Caki2 (cell line): ENCODE results near the gene CH25H. TPM values are rescaled to one million over a fixed set of nuclear protein-coding genes. Genes with fewer than 3 reads are reported as not detected.
"Not testable (repeated sequence)": the region's sequence is repeated elsewhere in the genome, so short reads cannot be mapped to it uniquely, and the experiment has no call there.

Experiments
- DNase-seq: peaks from one replicate; pipeline ENCODE4 v3.0.0-alpha.2; 2015; ENCODE audit warnings: low read depth
- in situ Hi-C: cut with HindIII; loops from 2 replicates; pipeline ENCODE4 v1.10.0; 2016; ENCODE audit warnings: low sequenced_read_pairs, low pct_unique_long_range_greater_than_20kb, mixed read lengths
- total RNA-seq: library from RNA; depleted of rRNA; stranded (reverse); fragments of >200 nt; shearing (Covaris generic); gene quantifications from 2 replicates; pipeline ENCODE4 v1.2.3, GENCODE V29; 2014; ENCODE audit warnings: low replicate concordance

CH25H gene
- total RNA-seq, 1 experiment from 2014 or later = not detected

DNA sequence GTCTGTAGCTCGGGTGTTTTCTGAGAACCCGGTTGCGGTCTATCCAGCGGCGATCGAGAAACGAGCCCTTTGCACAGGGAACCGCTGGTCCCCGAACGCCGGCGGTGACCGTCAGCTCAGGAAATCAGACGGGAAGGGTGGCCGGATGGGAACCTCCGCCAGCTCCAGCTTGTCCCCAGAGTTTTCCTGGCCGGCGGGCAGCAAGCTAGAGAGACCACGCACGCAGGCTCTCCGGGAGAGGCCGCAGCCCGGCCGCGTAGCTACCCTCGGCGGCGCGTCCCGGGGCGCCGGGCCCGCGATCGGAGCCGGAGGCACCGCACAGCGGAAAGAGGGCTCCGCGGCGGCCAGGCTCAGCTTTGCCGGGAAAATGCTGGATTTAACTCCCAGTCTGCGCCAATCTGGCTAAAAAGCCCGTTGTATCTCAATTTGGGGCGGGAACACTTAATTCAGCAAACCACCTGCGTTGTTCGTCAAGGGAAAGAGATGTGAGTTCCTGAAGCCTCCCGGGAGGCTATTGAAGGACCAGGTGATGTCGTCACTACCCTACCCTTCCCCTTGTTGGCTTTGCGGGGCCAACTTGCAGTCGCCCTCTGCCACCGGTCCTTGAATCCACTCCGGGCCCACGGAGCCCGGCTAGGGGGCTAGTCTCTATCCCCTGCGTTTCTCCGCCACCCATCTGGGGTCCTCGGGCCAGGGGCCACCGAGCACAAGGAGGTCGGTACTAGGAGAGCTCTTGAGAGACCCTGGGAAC lies 859 bp upstream of the CH25H start:
- in situ Hi-C loops = loop anchor here (25.0 kb wide), 1 partner anchor 196 kb away; no protein-coding TSS in a partner anchor
- DNase-seq = no peak

DNA sequence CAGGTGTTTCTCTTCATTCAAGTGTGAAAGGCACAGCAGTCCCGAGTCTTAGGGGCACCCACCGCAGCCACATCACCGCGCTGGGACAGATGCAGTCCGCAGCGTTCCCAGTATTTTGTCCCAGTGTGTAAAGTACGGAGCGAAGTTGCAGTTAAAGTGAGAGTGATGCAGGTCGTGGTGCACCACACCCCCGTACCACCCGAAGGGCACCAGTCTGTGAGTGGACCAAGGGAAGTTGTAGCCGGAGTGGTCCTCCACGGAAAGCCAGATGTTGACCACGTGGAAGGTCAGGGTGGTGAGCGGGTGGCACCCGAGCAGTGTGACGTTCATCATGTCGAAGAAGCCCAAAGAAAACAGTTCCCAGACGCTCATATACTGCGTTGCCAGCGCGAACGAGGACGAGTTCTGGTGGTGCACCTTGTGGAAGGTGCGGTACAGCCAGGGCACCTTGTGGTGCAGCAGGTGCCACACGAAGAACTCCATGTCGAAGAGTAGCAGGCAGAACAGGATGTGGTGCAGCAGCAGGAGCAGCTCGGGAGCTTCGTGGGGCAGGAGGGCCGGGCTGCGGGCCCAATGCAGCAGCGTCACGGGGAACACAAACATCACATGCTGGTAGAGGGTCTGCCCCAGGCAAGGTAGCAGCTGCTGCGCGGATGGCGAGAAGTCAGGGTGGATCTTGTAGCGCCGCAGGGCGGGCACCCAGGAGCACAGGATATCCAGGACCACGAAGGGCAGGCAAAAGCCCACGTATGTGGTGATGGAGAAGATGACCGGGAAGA lies 526 bp downstream of the CH25H start:
- in situ Hi-C loops = loop anchor here (25.0 kb wide), 1 partner anchor 194 kb away; no protein-coding TSS in a partner anchor
- DNase-seq = no peak

- in situ Hi-C loops = loop anchor here (25.0 kb wide), 1 partner anchor 192 kb away; no protein-coding TSS in a partner anchor
- no peak for DNase-seq
Measured at GRCh38 chr10:89204621-89205185, 2.4 kb downstream of the CH25H start.

GRCh38 chr10:89203237-89203636 lies 3.9 kb downstream of the CH25H start:
- in situ Hi-C loops = loop anchor here (25.0 kb wide), 1 partner anchor 191 kb away; no protein-coding TSS in a partner anchor
- no peak for DNase-seq

DNA sequence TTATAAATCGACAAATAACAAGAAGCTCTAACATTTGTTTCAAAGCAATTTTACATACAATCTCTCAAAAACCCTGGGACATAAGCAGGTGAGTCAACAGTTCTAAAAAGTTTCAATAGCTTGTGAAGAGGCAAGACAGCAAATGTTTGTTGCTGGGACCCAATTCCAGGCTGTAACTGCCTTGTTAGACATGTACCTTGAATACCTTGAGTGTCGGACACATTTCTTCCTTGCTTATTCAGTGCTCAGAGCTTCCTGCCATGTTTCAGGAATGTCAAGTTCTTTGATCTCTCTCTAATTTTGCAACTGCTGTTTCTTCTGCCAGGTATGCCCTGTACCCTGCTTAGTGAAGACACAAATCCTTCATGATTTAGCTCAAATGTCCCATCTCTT lies 5.1 kb downstream of the CH25H start:
- in situ Hi-C loops = loop anchor here (25.0 kb wide), 1 partner anchor 190 kb away; no protein-coding TSS in a partner anchor
- no peak for DNase-seq

- in situ Hi-C loops = loop anchor here (25.0 kb wide), 1 partner anchor 189 kb away; no protein-coding TSS in a partner anchor
- DNase-seq = peak; percentile 8
Measured at GRCh38 chr10:89201345-89202032, 5.6 kb downstream of the CH25H start.

DNA sequence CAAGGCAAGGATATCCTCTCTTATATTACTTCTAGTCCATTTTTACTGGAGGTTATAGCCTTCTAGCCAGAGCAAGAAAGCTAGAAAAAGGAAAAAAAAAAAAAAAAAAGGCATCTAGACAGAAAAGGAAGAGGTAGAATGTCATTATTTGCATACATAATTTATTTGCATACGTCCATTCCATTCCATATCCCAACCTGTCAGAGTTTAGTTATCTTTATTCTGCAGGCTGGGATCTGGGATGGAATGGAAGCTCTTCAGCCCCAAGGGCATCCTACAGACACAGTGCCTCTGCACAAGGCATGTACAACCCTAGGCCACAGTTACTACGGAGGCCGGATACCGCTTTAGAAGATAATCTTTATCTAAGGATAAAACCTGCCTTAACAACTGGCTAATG lies 9.6 kb downstream of the CH25H start:
- no peak for DNase-seq
- in situ Hi-C loops = no loop called here

DNA sequence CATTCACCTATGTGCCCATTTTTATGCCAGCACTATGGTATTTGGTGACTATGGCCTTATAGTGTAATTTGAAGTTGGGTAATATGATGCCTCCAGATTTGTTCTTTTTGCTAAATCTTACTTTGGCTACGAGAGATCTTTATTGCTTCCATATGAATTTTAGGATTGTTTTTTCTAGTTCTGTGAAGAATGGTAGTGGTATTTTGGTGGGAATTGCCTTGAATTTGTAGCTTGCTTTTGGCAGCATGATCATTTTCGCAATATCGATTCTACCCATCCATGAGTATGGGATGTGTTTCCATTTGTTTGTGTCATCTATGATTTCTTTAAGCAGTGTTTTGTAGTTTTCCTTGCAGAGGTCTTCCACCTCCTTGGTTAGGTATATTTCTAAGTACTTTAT lies 15.8 kb downstream of the CH25H start:
- in situ Hi-C loops, DNase-seq: not testable (repeated sequence)

DNA sequence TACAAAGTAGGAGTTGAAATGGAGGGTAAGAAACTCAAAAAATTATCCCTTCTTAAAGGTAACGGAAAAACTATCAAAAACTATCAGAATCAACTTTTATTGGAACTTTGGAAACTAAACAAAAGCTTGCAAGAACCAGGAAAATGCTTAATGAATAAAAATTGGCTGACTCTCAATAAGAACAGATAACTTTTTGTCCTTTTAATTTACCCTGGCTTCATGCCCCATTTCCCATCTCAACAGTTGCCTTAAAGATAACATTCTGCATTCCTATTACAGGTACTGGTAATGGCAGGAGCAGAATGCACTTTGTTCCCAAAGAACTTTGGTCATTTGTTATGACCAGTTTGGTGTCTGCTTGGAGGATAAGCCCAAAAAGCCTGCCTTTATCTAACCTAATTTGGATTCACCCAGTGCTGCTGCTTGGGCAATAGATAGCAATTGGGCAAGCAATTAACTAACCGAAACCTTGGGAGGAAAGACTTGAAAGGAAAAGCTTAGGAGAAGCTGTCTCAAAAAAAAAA lies 17.8 kb downstream of the CH25H start:
- in situ Hi-C loops = no loop called here
- no peak for DNase-seq

GRCh38 chr10:89185658-89186057 lies 21.5 kb downstream of the CH25H start:
- in situ Hi-C loops = no loop called here
- DNase-seq = no peak

DNA sequence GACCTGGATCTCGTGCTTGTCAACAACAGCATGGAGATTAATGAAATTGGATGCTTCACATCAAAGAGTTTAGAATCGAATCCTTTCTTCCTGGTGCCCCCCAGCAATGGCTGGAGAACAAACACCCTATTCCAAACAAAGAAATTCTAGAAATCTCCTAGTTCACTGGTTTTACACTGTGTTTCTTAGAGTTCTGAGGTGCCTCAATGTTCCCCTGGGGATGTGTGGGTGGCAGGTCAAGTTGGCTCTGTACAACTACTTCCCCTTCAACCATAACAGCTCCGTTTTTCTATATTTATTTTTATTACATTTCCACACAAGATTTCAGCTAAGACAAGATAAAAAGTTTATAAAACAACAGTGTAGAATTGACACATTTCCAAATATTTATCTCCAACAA lies 22.5 kb downstream of the CH25H start:
- in situ Hi-C loops = no loop called here
- no peak for DNase-seq

- no peak for DNase-seq
- in situ Hi-C loops = no loop called here
Measured at GRCh38 chr10:89183571-89183970, 23.5 kb downstream of the CH25H start.

DNA sequence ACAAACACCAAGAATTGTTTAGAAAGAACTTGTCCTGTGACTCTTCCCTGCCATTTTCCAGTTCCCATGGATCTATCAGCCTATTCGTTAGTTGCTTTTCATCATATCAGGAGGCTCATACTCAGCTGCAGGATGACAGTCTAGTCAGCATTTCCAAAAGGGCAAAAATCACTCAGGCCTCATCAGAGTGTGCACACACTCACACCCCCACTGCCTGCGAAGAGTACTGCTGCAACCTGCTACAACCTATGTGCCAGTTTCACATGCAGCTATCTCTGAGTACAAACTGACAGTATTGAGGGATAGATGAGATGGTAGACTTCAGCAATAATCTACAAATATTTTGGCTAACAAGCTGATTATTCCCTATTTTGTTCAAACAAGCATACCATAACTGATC lies 24.2 kb downstream of the CH25H start:
- no peak for DNase-seq
- in situ Hi-C loops = no loop called here

GRCh38 chr10:89175816-89176215 lies 31.3 kb downstream of the CH25H start:
- in situ Hi-C loops = no loop called here
- no peak for DNase-seq

GRCh38 chr10:89173075-89173474 lies 34.0 kb downstream of the CH25H start:
- DNase-seq = no peak
- in situ Hi-C loops = no loop called here

GRCh38 chr10:89171996-89172395 lies 35.1 kb downstream of the CH25H start:
- in situ Hi-C loops = no loop called here
- DNase-seq = no peak

DNA sequence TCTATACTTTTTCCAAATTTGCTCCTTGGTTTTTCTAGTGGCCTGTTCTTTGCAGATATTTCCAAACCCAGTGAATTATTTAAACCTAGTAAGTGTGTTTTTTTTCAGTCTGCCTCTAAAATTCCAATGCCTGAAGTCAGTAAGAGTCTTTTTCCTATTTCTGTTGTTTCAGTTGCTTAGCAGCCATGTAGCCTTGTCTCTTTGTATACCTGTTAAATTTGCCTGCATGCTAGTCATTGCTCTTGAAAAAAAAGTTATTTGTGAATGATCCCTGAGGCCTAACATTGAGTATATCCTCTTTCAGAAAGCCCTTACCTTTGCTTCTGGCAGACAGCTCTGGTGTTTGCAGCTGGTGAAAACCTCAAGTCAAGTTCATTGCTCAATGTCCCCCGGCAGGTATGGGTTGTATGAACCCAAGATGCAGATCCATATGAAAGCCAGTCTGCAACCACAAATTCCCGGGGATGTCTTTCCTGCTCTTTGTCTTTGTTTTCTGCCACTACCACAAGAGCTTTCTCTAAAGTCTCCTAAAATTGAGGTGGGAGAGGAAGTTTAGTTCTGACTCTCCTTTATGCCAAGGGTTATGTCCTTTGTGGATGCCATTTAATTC lies 35.7 kb downstream of the CH25H start:
- in situ Hi-C loops = no loop called here

GRCh38 chr10:89168354-89168900 lies 38.7 kb downstream of the CH25H start:
- in situ Hi-C loops, DNase-seq: not testable (repeated sequence)

More for the DNA sequence above, 35.7 kb downstream of the CH25H start:
- no peak for DNase-seq
